HG02870 (cell line): Measurements from ENCODE around the gene NUTM2E.
"Not testable (repeated sequence)": the region's sequence is repeated elsewhere in the genome, so short reads cannot be mapped to it uniquely, and the experiment has no call there.

Experiments
- ATAC-seq: cut with Tn5 transposase; IDR thresholded peaks from one replicate; pipeline ENCODE4 v1.9.1; 2021; ENCODE audit warnings: mild to moderate bottlenecking, moderate library complexity; ENCODE audit not compliant: unreplicated experiment

Gene NUTM2E

GRCh38 chr10:79826496-79827215, at the start of gene NUTM2E:
Gene NUTM2E (plus strand): TSS chr10:79826739. CDS start chr10:79841741, 15,002 bp downstream.
- ATAC-seq, result peak; percentile 93

DNA sequence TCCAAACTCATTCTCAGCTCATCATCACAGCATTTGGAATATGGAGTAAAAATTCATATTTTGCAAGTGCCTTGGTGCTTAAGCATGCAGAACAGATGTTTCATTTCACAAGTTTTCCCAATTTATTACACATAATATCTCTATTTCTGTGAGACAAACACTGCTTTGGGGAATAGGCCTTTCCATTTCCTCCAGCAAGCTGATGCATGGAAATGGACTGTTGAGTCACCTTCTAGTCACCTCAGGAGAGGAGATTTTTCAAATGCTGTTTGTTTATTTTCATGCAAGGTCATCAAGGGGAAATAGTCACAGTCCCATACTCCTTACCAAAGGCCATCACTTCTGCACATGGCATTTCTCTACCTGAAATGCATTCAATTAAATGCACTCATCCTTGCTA, 48.5 kb upstream of the NUTM2E start:
- ATAC-seq, result not testable (repeated sequence)

DNA sequence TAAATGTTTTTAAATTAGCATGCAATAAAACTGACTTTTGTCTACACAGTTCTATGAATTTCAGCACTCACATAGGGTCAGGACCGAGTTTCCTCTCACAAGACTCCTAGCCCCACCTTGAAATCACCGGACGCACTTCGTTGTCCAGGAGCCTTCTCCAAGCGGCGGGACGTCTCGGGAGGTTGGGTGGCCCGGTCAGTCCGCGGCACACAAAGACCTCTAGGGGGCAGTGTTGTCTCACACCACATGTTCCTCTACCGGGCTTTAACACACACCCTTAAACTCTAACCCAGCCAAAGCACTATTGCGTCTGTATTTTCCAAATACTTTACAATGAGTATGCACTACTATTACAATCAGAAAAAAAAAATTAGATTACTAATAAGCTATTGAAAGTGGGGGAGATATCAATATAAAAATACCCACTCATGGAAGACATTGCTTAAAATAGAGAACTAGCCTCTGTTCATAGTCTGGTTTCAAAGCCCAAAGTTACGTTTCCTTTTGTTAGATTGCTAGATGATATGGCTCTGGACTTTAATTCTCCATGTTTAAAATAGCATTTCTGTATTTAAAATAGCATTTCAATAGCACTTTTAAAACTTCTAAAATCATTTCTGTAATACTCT, 47.1 kb upstream of the NUTM2E start:
- peak; percentile 98 for ATAC-seq

DNA sequence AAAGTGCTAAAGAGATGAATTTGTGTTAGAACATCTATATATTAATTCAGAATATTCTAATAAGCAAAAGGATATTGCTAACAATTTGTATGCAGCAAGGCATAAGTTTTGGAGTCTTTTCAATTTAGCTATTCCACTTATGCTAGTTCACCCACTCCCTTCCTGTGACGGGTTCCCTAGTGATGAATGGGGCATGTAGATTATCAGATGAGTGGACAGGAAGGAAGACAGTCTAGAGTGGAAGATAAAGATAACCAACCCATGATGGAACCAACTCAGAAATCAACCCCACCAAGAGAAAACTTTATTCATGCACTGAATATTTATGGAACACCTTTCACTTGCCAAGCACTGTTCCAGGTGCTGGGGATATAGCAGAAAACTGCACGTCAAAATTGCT, 46.5 kb upstream of the NUTM2E start:
- ATAC-seq, result not testable (repeated sequence)

DNA sequence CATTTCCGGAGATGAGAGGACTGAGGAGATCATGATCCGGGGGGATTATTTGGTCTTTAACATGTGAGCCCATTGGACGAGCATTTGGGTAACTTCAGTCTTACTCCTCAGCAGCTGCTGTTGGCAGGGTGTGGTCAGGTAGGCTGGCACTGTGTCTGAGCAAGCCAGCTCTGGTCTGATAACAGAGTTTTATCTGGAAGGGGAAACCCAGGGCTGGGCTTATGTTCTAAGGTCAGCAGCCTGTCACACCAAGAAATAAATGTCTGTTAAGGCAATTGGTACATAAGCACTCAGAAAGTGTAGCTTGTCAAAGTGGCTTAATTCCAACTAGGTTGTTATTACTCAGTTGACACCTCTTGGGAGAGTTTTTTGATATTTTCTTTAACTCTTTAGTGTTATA, 45.0 kb upstream of the NUTM2E start:
- not testable (repeated sequence) for ATAC-seq

GRCh38 chr10:79787455-79787952, 39.0 kb upstream of the NUTM2E start:
- not testable (repeated sequence) for ATAC-seq

- not testable (repeated sequence) for ATAC-seq
Measured at GRCh38 chr10:79789351-79789750, 37.2 kb upstream of the NUTM2E start.

DNA sequence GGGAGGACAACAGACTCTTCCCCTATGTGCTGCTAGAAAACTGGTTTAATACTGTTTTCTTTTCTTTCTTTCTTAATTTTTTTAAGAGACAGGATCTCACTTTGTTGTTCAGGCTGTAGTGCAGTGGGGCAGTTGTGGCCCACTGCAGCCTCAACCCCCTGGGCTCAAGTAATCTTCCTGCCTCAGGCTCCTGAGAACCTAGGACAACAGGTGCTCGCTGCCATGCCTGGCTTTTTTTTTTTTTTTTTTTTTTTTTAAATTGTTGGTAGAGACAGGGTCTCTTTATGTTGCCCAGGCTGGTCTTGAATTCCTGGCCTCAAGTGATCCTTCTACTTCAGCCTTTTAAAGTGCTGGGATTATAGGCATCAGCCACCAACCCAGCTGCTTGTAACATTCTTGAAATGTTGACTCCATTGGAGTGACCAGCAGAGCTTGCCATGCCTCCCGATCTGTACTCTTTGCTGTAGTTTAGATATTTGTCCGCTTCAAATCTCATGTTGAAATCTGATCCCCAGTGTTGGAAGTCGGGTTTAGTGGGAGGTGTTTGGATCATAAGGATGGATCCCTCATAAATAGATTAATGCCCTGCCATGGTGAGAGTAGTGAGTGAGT, 34.5 kb upstream of the NUTM2E start:
- not testable (repeated sequence) for ATAC-seq

- peak; percentile 65 for ATAC-seq
Measured at GRCh38 chr10:79799337-79799736, 27.2 kb upstream of the NUTM2E start.

GRCh38 chr10:79805857-79806256, 20.7 kb upstream of the NUTM2E start:
- not testable (repeated sequence) for ATAC-seq

- ATAC-seq, result not testable (repeated sequence)
Measured at GRCh38 chr10:79811895-79812294, 14.6 kb upstream of the NUTM2E start.

DNA sequence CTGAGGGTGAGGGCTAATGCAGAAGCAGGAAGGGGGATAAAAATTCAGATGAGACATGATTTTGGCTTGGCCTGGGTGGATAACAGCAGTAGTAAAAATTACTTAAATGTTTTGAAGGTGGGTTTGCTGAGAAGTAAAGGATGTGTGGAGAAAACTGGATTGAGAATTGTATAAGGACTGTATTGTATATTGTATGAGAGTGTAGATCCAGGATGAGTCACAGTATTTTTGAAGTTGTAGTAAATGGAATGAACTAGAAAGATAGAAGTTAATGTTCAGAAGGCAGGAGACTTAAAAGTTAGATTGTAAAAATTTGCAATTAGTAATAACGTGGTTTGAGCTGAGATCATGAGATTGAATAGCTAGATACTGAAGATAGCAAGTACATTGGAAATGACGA, 10.2 kb upstream of the NUTM2E start:
- ATAC-seq, result not testable (repeated sequence)

DNA sequence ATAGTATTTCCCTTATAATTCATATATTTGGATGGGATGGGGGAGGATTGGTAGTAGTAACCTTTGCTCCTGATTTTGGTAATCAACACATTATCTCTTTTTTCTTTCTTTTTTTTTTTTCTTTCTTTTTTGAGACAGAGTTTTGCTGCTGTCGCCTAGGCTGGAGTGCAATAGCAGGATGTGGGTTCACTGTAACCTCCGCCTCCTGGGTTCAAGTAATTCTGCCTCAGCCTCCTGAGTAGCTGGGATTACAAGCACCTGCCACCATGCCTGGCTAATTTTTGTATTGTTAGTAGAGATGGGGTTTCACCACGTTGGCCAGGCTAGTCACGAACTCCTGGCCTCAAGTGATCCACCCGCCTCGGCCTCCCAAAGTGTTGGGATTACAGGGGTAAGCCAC, 3.2 kb upstream of the NUTM2E start:
- not testable (repeated sequence) for ATAC-seq

DNA sequence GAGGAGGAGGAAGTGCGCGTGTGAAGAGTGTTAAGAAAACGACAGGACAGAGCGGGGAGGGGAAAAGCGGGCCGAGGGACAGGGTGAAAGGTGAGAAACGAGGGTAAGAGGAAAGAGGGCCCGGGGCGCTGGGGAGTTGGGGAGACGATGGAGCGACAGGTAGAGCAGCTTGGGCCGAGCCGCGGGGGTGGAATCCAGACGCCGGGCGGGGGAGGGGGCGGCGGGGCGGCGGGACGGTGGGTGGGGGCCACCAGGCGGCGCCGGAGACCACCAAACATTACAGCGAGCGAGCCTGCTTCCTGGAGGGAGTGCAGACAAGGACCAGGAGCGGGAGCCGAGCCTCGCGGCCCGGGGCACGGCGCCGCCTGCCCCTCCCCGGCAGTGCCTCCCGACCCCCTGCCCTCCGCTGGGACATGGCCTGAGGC, 940 bp upstream of the NUTM2E start:
- ATAC-seq, result peak; percentile 14

DNA sequence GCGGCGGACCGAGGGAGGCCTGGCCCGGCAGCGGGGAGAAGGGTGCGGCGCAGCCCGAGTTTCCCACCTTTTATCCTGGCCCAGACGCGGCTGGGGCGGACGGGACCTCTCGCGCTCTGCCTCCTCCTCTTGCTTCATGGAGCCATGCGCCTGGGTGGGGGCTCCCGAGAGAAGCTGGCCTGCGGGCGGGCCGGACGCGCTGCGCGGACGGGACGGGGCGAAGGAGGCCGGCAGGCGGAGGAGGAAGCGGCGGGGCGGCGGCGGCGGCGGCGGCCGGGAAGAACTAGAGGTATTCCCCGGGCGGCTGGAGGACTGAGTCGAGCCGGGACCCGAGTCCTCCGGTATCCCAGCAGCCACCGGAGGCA, 426 bp upstream of the NUTM2E start:
- ATAC-seq, result not testable (repeated sequence)

GRCh38 chr10:79833833-79834232, 7.3 kb downstream of the NUTM2E start:
- ATAC-seq, result not testable (repeated sequence)

DNA sequence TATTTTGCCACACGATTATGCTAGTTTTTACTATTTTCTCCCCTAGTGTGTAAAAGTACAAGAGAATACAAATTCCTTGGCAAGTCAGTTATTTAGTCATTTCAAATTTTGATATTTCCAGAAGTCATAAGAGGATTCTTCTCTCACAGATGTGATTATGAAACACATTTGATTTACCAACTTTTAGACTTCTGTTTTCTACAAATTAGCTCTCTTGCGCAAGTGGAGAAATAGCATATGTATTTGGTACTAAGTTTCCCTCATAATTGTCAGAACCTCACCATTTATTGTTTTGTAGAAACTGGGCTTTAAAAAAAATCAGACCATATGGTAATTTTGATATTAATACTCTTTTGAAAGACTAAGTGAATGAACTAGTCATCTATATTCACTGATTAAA, 9.4 kb downstream of the NUTM2E start:
- not testable (repeated sequence) for ATAC-seq

GRCh38 chr10:79836891-79837290, 10.4 kb downstream of the NUTM2E start:
- not testable (repeated sequence) for ATAC-seq

- not testable (repeated sequence) for ATAC-seq
Measured at GRCh38 chr10:79838441-79838840, 11.9 kb downstream of the NUTM2E start.

DNA sequence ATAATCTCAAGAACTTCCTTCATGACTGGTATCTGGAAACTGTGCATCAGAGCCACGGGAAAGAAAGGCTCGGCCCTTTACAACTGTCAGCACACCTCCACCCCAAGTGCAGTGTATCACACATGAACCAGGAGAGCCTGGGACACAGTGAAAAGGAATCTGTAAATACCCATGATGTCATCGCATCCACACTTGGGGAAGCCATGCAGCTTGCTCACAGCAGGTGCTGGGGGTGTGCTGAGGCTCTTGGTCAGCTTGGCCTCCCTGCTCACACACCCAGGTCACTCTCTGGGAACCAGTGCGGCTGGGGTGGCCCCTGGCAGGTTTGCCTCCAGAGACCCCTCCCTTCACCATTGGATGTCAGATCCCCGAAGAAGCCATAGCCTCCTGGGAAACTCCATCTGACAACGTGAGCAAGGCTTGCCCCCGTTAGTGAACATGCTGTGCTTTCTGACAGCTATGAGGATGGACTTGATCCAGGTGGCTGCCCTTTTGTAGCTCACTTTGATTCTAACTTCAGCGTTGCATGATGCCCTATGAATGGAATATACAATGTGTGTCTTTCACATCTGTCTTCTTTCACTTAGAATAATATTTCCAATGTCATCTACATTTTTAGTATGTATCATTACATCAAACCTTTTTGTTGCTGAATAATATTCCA, 26.8 kb downstream of the NUTM2E start:
- not testable (repeated sequence) for ATAC-seq

- ATAC-seq, result not testable (repeated sequence)
Measured at GRCh38 chr10:79862269-79862668, 35.7 kb downstream of the NUTM2E start.
